HCEC 1CT (cell line): Measurements from ENCODE around the gene CST8.

Experiments used
- DNase-seq: peaks from one replicate; pipeline ENCODE4 v3.0.0-alpha.2; 2017

Gene CST8

DNA sequence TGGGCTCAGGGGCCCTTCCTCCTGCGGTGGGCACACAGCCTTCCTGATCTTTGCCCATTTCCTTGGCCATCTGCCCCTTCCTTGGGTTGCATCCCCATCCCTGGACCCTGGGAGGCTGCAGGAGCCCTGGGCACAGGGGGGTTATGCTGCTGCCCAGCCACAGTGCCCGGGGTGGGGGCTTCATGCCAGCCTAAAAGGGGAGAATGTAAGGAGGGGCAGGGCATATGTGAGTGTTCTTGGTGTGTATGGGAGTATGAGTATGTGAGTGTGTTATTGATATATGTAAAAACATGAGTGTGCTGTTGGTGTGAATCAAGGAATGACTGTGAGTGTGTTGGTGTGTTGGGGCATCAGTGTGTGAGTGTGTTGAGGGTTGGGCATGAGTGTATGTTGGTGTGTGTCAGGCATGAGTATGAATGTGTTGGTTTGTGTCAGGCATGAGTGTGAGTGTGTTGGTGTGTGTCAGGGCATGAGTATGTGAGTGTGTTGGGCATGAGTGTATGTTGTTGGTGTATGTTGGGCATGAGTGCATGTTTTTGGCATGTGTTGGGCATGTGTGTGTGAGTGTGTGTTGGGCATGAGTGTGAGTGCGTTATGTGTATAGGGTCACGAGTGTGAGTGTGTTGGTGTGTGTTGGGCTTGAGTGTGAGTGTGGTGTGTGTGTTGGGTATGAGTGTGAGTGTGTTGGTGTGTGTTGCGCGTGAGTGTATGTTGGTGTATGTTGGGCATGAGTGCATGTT, 14.7 kb upstream of the CST8 start:
- no peak for DNase-seq

- DNase-seq, result no peak
These were observed 13.7 kb upstream of the CST8 start for GRCh38 chr20:23477223-23477622.

DNA sequence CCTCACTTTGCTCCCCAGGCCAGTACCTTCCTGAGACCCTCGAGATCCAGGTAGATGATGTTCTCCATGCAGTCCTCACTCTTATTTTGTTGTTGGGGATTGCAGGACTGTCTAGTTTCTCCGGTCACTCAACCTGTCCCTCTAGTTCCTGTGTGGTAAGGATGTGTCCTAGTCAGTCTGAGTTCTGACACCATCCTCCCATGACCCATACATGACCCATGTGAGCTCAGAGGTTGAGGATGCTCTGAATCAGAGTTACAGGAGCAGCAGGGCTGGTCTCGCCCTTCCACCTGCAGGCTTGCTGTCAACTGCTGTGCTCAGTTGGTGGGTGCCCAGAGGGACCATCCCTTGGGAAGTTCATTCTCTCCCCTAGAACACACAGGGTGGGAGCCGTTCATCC, 11.9 kb upstream of the CST8 start:
- DNase-seq, result no peak

DNA sequence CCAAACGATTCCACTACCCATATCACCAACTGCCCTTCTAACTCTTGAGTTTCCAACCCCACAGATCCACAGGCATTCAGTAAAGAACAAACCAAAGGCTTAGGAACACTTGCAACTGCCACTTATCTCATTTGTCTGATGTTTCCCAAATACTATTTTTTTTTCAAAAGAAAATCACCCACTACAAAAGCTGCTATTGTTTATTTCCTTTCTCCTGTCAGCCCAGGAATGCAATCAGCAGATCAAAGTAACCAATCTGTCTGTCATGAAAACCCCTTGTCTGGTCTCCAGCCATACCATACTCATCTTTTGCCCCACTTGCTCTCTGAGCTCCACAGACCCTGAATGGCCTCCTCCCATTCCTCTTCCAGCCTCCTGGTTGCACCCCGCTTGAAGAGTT, 8.8 kb upstream of the CST8 start:
- DNase-seq, result no peak

DNA sequence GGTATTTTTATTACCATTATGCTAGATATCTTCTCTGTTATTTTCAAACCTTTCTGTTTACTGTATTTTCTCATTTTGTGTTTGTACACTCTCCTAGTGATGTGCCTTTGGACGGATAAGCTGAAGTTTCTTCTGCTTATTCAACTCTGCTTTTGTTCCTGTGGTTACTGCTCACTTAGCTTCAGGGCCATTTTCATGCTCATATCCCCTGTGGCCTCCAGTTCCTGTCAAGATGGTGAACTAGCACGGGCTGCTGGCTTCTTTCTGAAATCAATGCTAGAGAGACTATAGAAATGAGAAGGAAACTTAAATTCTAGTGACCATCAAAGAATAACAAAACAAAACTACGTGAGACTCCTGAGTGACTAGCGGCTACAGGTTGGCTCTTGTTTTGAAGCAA, 6.8 kb upstream of the CST8 start:
- DNase-seq, result no peak

GRCh38 chr20:23488470-23488869, 2.4 kb upstream of the CST8 start:
- no peak for DNase-seq

DNA sequence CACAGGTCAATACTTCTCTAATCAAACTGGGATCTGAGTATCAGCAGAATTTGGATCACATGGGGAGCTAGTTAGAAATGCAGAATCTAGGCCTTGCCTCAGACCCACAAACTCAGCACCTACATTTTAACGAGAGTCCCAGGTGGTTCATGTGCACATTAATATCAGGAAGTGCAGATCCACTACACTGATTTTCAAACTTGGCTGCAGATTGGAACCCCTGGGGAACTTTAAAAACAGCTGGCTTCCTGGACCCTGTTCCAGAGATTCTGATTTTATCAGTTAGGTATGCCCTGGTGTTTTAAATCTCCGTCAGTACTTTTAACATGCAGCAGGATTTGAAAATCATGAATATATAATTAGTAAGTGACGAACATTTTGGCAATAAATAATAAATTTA, 1.9 kb upstream of the CST8 start:
- no peak for DNase-seq

DNA sequence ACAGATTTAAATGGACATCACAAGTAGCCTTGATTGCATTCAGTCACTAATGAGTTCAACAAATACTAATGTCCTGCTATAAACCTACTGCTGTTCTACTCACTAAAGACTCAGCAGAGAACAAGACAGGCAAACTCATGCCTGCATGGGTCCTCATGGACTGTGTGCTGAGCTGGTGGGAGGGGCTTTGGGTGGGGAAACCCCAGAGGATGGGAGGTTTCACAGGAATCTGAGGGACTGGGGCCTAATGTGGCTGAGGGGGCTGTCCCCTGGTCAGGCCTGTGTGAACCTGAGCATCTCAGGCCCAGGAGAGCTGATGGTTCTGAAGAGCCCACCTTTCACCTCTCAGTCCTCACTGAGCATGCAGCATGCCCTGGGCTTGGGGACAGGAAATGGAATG, 1.4 kb downstream of the CST8 start:
- DNase-seq, result no peak

DNA sequence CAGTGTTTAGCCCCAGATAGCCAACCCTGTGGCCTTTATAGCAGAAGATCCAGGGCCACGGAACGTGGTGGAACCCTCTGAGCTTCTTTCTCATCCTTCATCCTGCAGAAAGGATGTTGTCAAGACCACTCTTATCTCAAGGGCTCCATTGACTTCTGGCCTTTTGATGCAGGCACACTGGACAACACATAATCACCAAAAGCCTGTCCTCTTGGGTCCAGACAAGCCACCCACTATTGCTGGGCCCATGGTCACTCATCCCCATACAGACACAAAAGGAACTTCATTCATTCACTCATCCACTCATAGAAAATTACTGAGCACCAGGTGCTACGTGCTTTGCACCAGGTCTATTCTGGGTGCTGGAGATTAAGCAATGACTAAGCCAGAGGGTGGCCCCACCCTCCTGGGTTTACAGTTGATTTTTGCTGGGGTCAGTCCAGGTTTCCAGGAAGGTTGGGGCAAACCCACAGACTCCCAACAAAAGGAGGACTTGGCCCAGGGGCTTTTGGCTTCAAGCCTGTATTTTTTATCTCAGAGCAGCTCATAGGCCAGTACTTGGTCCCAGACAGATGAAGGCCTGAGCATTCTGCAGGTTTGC, 2.4 kb downstream of the CST8 start:
- DNase-seq, result no peak

GRCh38 chr20:23497536-23497935, 6.6 kb downstream of the CST8 start:
- DNase-seq, result no peak

DNA sequence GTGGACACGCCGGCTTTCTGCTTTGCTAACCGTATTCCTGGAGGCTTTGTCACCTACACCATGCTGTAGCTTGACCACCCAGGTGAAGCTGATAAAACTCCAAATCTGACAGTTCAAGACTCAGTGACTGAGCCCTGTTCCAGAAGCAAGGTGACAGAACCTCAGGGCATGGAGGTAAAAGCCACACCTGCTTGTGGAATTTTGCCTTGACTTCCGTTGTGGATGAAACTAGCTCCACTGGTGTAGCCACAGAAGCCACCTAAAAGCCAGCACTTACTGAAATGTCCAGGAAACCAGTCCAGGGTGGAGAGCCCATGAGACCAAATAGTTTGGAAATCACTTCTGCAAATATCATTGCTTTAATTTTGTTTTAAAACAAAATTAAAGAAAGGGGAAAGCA, 11.0 kb downstream of the CST8 start:
- no peak for DNase-seq

GRCh38 chr20:23503649-23504048, 12.7 kb downstream of the CST8 start:
- no peak for DNase-seq

DNA sequence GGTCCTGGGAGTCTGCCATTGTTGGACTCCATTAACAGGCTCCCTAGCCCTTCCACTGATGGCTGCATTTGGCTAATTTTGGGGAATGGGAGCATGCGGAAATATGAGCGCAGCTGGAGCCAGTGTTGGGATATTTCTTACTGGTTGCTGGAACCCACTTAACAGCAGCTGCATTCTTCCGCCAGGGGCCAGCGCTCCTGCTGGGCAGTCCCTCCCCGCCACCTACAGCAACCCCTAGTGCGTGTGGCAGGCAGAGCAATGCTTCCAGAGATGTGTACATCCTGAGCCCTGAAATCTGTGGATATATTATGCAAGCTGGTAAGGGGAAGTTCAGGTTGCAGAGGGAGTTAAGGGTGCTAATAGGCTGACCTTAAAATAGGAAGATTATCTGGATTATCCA, 16.4 kb downstream of the CST8 start:
- DNase-seq, result no peak

DNA sequence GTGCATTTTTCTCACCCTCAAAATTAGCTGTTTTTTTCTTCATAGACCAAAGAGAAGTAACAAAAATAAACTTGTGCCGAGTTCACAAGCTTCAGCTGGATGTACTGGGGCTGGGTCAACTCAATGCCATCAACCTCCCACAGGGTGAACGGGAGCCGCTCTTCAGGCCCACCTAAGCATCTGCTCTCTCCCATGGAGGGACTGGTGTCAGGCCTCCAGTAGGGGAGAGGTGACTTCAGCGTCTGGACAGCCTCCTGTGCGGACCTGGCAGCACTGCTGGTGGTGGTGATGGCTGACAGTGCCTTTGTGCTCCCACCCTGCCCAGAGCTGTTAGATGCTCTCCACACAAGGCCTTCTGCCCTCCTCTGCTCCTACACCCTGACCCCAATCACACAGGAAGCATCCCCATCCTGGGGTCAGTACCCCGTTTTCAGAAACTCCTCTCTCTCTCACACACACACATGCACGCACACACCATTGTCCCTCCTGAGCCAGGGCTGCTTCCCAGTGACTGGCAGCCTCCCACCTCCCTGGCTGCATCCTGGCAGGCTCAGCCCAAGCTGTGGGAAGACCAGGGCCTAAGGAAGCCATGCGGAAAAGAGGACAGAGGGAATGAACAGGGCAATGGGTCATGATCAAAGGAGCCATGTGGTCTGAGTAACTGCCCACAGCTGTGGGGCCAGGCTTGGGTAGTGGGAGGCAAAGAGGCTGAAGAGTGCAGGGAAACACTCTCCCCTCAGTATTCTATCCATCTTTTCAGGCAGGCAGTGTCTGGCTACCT, 17.7 kb downstream of the CST8 start:
- DNase-seq, result no peak

- DNase-seq, result no peak
These were observed 18.5 kb downstream of the CST8 start for GRCh38 chr20:23509247-23509913.

DNA sequence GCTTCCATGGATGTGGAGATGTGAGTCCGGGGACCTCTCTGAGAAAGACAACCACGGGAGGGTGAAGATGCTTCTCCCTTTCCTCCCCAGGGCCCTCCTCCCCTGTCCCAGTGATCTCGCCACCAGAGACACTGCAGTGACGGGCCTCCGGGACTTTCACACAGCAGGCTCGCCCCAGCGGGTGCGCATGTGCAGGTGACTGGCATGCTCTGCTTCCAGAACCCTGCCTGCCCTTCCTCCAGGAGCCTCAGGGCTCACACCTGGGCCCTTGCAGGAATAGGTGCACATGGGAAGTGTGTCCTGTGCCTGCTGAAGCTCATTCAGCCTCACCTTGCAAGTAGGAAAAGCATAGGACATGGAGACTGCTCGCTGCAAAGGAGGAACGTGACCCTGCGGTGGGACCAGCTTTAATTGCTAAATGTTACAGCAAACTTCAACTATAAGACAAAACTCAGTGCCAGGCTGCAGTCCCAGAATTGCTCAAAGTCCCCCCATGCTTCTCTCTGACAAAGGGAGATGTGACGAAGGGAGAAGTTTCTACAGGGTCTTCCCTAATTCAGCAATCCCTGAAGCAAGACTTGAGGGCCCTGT, 19.2 kb downstream of the CST8 start:
- no peak for DNase-seq

DNA sequence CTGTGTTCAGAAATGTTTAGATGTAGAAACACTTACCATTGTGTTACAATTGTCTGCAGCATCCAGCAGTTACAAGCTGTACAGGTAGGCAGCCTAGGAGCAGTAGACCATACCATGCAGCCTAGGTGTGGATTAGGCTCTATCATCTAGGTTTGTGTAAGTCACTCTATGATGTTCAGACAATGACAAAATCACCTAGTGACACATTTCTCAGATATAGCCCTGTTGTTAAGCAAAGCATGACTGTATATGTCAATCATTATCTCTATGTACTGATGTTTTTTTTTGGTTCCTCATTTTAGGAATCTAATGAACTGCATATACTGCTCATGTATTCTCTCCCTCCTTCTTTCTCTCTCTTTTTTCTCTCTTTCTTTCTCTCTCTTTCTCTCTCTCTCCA, 22.2 kb downstream of the CST8 start:
- no peak for DNase-seq

DNA sequence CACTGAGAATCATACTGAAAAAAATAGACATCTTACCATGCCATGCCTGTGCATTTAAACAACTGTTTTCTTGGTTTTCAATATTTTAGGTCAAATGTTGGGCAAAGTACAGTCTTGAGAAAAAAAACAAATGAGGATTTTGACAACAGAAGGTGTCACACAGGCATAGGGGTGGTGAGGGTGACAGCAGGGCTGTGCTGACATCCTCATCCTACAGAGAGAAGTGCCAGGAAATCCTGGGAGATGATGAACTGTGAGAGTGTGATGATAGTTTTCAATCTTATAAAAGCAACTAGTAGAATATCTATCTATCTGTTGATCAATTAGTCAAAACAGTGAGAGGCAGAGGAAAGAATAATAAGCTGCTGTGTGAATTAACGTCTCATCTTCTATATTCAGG, 23.9 kb downstream of the CST8 start:
- DNase-seq, result no peak

GRCh38 chr20:23515250-23515939, 24.5 kb downstream of the CST8 start:
- no peak for DNase-seq

GRCh38 chr20:23517719-23518118, 26.8 kb downstream of the CST8 start:
- DNase-seq, result no peak

- DNase-seq, result no peak
These were observed 28.6 kb downstream of the CST8 start for GRCh38 chr20:23519556-23519955.

DNA sequence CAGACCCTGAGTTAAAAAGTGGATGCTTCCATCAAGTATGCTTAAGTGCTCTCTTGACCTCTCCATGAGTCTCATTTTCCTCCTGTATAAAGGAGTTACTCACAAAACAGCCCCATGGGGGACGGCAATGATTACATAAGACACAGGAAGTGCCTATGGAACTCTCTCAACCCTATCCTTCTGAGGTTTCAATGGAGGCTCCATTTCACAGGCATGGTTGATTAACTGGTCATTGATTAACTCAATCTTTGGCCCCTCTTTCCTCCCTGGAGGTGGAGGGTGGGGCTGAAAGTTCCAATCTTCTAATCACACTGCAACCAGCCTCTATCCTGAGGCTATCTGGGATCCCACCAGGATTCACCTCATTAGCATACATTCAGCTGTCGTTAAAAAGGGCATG, 29.3 kb downstream of the CST8 start:
- no peak for DNase-seq

- DNase-seq, result no peak
These were observed 33.2 kb downstream of the CST8 start for GRCh38 chr20:23524146-23524545.
